Stimulated activated CD4-positive, alpha-beta T cell treated with anti-CD3 and anti-CD28 coated beads, Interleukin-15, amount 100 ng/mL, for 24 hours (primary cell): ENCODE data around the gene GDPD5.

Experiments used
- DNase-seq: peaks from one replicate; pipeline ENCODE4 v3.0.0-alpha.2; 2020

The GDPD5 gene

GRCh38 chr11:75557666-75558494, 32.1 kb upstream of the GDPD5 start:
- DNase-seq = no peak

DNA sequence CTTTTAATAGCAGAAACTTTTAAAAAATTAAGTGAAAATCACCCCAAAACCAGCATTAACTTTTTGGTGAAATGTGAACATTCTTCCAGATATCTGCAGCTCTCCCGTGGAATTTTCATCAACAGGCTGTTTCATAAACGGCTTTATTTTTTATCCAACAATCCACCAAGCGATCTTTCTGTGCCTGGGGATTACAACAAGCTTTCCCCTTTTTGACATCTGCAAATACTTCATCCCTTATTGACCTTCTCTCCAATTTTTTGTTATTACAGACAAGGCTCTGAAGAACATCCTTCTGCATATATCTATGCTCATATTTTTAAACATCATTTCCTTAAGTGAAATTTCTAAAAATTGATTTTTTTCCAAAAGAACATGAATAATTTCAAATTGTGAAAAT, 30.5 kb upstream of the GDPD5 start:
- DNase-seq = no peak

- DNase-seq = no peak
Observed at GRCh38 chr11:75555079-75555811, 29.5 kb upstream of the GDPD5 start.

GRCh38 chr11:75554258-75555022, 28.7 kb upstream of the GDPD5 start:
- DNase-seq = no peak

- no peak for DNase-seq
Observed at GRCh38 chr11:75553889-75554257, 28.1 kb upstream of the GDPD5 start.

DNA sequence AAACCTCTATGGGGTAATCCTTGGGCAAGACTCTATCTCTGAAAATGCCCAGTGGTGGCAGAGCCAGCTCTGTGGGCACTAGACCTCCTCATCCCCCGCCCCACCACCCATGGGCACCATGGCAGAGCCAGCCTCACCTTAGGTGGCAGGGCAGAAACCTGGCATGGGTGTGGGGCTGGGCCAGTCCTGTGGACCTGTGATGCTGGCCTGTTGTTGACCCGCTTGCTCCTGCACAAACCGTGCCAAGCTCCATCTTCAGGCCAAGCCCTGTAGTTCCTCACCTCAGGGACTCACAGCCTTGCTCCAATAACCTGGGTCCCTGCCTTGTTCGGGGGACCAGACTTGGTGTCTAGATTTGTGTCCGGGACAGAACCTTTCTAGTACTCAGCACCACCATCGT, 27.4 kb upstream of the GDPD5 start:
- no peak for DNase-seq

DNA sequence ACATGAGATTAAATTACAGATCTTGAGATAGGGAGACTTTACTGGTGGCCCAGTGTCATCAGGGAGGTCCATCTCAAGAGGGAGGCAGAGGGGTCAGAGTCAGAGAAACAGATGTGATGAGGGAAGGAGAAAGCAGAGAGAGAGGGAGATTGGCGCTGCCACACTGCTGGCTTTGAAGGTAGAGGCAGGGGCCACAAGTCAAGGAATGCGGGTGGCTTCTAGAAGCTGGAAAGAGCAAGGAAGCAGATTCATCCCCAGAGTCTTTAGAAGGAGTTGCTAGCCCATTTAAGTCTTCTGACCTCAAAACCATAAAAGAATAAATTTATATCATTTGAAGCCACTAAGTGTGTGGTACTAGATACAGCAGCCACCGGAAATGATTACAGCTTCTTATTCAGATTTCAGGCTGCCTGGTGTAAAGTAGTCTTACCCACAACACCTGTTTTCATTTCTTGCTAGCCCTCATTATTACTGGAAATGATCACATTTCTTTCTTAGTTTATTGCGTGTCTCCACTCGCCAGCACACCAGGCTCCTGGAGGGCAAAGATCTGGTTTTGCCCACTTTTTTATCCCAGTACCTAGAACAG, 23.7 kb upstream of the GDPD5 start:
- DNase-seq = no peak

DNA sequence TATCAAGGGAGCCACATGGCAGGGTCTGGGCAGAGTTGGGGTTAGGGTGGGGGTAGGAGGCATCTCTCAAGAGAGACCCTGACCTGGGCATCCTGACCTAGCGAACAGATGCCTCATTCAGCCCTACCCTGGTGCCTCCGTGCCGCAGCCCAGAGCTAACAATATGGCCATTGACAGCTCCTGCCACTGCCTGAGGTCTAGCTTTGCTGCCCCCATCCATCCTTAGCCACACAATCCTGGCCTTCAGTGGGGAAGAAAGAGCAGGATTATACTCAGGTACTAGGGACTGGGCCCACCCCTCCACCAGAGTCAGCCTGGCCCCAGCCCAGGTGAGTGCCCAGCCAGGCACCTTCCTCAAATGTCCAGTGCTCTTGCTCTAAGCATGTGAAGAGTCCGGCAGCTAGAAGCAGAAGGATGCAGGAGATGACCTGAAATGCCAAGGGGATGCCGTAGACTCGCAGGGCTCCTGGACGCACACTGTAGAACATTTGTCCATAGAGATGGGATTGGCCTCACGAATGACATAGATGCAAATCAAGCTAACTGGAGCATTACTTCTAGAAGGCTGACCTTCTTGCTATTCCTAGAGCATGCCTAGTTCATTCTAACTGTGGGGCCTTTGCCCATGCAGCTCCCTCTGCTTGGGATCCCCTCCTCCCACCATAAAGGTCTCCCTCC, 23.0 kb upstream of the GDPD5 start:
- DNase-seq = no peak

GRCh38 chr11:75547617-75548058, 21.9 kb upstream of the GDPD5 start:
- peak; percentile 48 for DNase-seq

DNA sequence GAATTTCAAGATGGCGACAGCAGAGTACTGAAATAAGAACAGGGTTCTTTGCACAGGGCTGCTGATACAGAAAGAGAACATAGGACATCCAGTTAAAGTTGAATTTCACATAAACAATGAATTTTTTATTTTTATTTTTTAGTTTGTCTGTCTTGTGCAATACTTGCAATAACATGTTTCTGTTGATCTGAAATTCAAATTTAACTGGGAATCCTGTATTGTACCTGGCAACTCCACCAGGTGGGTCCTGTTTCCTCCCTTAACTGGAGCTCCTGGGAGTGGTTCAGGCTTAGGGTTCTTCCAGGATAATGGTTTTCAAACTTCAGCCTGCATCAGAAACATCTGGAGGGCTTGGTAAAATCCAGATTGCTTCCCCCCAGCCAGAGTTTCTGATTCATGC, 21.4 kb upstream of the GDPD5 start:
- no peak for DNase-seq

DNA sequence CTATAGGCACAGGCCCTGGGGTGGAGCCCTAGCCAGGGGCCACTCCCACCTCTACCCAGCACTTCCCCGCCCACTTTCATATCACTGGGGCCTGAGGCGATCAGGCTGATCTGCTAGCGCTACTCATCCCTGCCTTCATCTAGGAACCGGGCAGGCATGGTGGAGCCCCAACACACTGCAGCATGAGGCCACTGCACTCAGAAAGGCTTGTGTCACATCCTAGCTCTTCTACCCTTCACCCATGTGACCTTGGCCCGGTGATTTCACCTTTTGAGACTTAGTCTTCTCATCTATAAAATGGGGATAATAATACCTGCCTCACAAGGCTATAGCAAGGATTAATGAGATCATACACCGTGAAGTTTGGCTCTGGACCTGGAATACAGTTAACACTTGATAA, 18.1 kb upstream of the GDPD5 start:
- DNase-seq = no peak

GRCh38 chr11:75542088-75542438, 16.3 kb upstream of the GDPD5 start:
- DNase-seq = no peak

- no peak for DNase-seq
Observed at GRCh38 chr11:75541193-75542087, 15.7 kb upstream of the GDPD5 start.

DNA sequence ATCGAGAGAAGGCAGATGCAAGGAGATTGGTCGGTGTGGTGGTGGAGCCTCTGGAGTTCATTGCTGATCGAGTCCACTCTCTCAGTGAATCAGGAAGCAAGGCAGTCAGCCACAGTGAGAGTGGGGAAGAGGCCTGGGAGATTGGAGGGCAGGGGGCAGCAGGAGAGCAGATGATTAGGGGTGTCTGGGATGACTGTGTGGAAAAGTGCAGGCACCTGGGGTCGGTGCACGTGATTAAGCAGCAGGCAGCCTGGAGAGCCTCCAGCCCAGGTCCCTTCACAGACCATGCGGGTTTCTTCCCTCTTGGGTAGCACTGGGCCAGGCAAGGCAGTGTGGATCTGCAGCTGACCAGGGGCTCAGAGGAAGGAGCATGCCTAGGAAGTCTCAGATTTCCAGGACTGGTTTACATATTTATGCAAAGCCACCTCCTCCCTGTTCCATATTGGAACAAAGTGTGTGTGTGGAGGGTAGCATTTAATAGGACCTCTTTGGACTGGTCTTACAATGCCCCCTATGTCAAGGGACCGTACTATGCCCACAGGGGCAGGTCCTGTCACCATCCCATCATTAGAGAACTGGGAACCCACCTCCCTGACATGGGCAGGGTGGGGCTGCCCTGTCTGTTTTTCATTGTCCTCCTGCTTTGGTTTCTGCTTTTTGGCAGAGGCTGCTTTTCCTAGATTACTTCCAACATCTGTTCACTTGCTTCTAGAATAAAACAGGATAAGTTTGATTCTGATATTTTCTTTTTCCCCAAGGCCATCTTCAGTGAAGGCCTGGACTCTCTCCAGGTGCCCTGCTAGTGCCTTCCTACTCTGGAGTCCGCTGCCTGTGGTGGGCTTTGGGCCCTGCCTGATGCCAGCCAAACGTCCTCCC, 14.0 kb upstream of the GDPD5 start:
- no peak for DNase-seq

DNA sequence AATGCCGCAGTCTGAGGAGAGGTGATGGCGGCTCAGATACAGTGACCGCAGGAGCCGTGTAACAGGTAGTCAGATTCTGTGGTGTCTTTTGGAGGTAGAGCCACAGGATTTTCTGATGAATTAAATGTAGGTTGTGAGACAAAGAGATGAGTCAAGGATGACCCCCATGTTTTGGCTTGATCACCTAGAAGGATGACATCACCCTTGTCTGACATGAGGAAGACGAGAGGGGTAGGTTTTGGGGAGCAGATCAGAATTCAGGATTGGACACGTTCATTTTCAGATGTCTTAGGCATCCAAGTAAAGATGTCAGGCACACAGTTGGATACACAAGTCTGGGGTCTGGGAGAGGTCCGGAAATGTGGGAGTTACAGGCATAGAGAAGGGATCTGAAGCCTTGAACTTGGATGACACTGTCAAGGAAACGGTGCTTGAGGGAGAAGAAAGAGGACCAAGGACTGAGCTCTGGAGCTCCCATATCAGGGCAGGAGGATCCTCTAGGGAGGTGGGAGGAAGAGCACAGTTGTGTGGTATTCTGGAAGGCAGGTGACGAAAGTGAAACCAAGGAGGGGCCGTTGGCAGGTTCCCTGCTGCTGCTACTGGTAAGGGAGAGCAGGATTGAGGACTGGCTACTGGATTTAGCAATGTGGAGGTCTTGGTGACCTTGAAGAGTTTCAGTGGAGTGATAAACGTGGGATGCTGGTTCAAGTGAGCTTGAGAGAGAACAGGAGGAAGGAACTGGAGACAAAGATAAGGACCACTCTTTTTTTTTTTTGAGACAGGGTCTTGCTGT, 12.6 kb upstream of the GDPD5 start:
- DNase-seq = no peak

GRCh38 chr11:75537740-75538139, 12.0 kb upstream of the GDPD5 start:
- no peak for DNase-seq

- peak; percentile 62 for DNase-seq
Observed at GRCh38 chr11:75536786-75537641, 11.3 kb upstream of the GDPD5 start.

DNA sequence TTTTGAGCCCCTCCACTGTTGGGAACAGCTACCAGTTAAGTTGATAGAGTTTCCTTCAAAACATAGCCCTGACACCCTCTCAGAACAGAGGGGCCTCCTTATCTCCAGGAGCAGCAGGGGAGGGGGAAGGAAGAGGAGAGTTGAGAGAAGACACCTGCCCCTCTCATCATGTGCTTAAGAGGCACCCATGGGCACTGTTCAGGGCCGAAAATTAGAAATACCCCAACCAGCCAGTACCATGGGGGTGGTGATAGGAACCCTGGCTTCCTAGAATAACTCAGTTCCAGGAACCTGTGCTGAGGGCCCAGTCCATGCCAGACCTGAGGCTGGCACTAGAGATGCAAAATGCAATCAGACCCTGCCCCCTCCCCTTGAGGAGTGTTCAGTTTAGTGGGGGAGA, 9.3 kb upstream of the GDPD5 start:
- DNase-seq = no peak
